DMS79 (cell line): Measurements from ENCODE around the gene ELOB.

Experiments used
- DNase-seq: peaks from one replicate; lab custom pipeline; 2025; lab: John Stamatoyannopoulos, UW

Gene ELOB

GRCh38 chr16:2810651-2811050 is 33.6 kb upstream of the ELOB start:
- no peak for DNase-seq

GRCh38 chr16:2809149-2809760 is 32.2 kb upstream of the ELOB start:
- no peak for DNase-seq

GRCh38 chr16:2808181-2808580 is 31.1 kb upstream of the ELOB start:
- no peak for DNase-seq

GRCh38 chr16:2806286-2806685 is 29.2 kb upstream of the ELOB start:
- no peak for DNase-seq

- DNase-seq = no peak
These were observed 27.6 kb upstream of the ELOB start for GRCh38 chr16:2804728-2805127.

- DNase-seq = no peak
These were observed 26.6 kb upstream of the ELOB start for GRCh38 chr16:2803545-2804195.

- no peak for DNase-seq
These were observed 22.8 kb upstream of the ELOB start for GRCh38 chr16:2799859-2800226.

- no peak for DNase-seq
These were observed 22.3 kb upstream of the ELOB start for GRCh38 chr16:2799205-2799858.

- DNase-seq = no peak
These were observed 21.7 kb upstream of the ELOB start for GRCh38 chr16:2798723-2799204.

GRCh38 chr16:2795395-2796143 is 18.5 kb upstream of the ELOB start:
- DNase-seq = no peak

- no peak for DNase-seq
These were observed 15.9 kb upstream of the ELOB start for GRCh38 chr16:2792940-2793339.

GRCh38 chr16:2791174-2791573 is 14.1 kb upstream of the ELOB start:
- DNase-seq = no peak

GRCh38 chr16:2790631-2791030 is 13.6 kb upstream of the ELOB start:
- DNase-seq = no peak

- no peak for DNase-seq
These were observed 10.9 kb upstream of the ELOB start for GRCh38 chr16:2787961-2788360.

- no peak for DNase-seq
These were observed 10.3 kb upstream of the ELOB start, which contains the start of gene PRSS33 for GRCh38 chr16:2787406-2787805. Gene PRSS33 (minus strand): TSS chr16:2787560. CDS start chr16:2786547, 1,013 bp downstream.

- no peak for DNase-seq
These were observed 9.7 kb upstream of the ELOB start for GRCh38 chr16:2786826-2787151.

GRCh38 chr16:2786061-2786825 is 9.2 kb upstream of the ELOB start:
- no peak for DNase-seq

GRCh38 chr16:2785101-2785991 is 8.3 kb upstream of the ELOB start:
- no peak for DNase-seq

GRCh38 chr16:2784358-2785100 is 7.4 kb upstream of the ELOB start:
- DNase-seq = no peak
